Peyer's patch (tissue), 4 donors: ENCODE data around the gene IFNA10.

Experiments
- POLR2A ChIP-seq, 2 donors: fragments of 450-650 bp; IDR thresholded peaks; one replicate each; pipeline ENCODE4 v1.5.1; 2017; ENCODE audit warnings: antibody characterized with exemption in 2 of 2, mild to moderate bottlenecking in 2 of 2, moderate library complexity in 2 of 2
- TF ChIP-seq, protein P1 (sequence below), 6 experiments: fragments of 450-650 bp in 4 of 6; fragments of 200-600 bp in 2 of 6; sonication (generic) in 1 of 6; IDR thresholded peaks; one replicate each; pipeline ENCODE4 v1.5.1; 2017 to 2019; ENCODE audit warnings: antibody characterized with exemption in 6 of 6, mild to moderate bottlenecking in 3 of 6, moderate library complexity in 1 of 6

DNA sequence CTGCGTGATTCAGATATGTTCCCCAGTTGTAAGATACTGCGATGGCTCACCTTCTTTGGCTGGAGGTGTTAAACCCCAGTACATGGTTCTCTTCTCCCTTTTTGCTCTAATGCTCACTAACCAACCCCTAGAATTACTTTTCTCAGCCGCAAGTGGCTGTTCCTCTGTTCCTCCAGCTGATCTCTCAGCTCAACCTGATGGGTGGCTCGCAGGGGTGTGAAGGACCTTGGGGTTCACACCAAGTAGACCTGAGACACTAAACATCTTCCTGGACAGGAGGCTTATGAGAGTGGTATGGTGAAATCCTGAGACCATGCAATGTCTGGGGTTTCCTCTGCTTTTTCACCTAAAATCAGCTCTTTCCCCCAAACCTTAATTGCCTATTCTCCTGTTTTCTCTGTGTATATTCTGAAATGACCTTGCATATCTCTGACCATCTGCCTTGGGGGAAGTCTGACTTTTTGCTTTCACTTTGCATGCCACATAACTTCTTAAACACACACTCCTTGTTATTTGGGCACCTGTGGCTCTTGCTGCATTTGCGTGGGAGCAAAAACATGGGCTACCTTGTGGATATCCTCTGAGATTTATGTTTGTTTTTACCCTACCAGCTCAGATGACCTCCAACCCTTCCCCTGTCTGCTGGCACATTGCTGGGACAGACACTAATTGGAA is 48.7 kb upstream of the IFNA10 start:
- TF ChIP-seq, protein P1, sequence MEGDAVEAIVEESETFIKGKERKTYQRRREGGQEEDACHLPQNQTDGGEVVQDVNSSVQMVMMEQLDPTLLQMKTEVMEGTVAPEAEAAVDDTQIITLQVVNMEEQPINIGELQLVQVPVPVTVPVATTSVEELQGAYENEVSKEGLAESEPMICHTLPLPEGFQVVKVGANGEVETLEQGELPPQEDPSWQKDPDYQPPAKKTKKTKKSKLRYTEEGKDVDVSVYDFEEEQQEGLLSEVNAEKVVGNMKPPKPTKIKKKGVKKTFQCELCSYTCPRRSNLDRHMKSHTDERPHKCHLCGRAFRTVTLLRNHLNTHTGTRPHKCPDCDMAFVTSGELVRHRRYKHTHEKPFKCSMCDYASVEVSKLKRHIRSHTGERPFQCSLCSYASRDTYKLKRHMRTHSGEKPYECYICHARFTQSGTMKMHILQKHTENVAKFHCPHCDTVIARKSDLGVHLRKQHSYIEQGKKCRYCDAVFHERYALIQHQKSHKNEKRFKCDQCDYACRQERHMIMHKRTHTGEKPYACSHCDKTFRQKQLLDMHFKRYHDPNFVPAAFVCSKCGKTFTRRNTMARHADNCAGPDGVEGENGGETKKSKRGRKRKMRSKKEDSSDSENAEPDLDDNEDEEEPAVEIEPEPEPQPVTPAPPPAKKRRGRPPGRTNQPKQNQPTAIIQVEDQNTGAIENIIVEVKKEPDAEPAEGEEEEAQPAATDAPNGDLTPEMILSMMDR (IDR thresholded peaks at IDR 0.05), result no peak
- no peak for TF ChIP-seq POLR2A (IDR thresholded peaks at IDR 0.05)
